Fibroblast of lung (primary cell): ENCODE measurements around the gene MAML2. TPM values are rescaled to one million over a fixed set of nuclear protein-coding genes. Genes with fewer than 3 reads are reported as not detected.
A peak's percentile ranks its signal among the peaks of the same experiment; 100 is the strongest.

Source experiments
- DNase-seq, 2 donors: peaks; one replicate each; pipeline versions ENCODE4 v3.0.0 to v3.0.0-alpha.2; 2010; ENCODE audit warnings: low read depth in 2 of 2
- H2AFZ ChIP-seq: 2 replicates; pipeline ENCODE4 v1.5.1; 2012; ENCODE audit warnings: low read length, control low read depth, inconsistent platforms
- H3K27ac ChIP-seq: 2 replicates; pipeline ENCODE4 v1.5.1; 2011; ENCODE audit warnings: low read length, control low read depth; ENCODE audit not compliant: insufficient read depth
- H3K27me3 ChIP-seq: 2 replicates; pipeline ENCODE4 v1.5.1; 2011; ENCODE audit warnings: mild to moderate bottlenecking, low read length; ENCODE audit not compliant: control insufficient read depth, insufficient read depth
- H3K36me3 ChIP-seq: 2 replicates; pipeline ENCODE4 v1.5.1; 2011; ENCODE audit warnings: low read length; ENCODE audit not compliant: control insufficient read depth, insufficient read depth
- H3K4me1 ChIP-seq: 2 replicates; pipeline ENCODE4 v1.5.1; 2011; ENCODE audit warnings: low read length; ENCODE audit not compliant: control insufficient read depth, insufficient read depth; ENCODE audit errors: extremely low read depth
- H3K4me2 ChIP-seq: 2 replicates; pipeline ENCODE4 v1.5.1; 2011; ENCODE audit warnings: low read length, control low read depth; ENCODE audit not compliant: insufficient read depth; ENCODE audit errors: extremely low read depth
- H3K4me3 ChIP-seq, 4 experiments: fragments of 200-600 bp in 1 of 4; sonication (generic) in 1 of 4; replicated peaks in 1 of 4; 2 replicates each; pipeline ENCODE4 v1.5.1; 2011 to 2016; ENCODE audit warnings: low read length in 4 of 4, low read depth in 3 of 4, mild to moderate bottlenecking in 3 of 4, control low read depth in 2 of 4, inconsistent platforms in 1 of 4, mixed read lengths in 1 of 4; ENCODE audit not compliant: insufficient read depth in 1 of 4; ENCODE audit errors: control extremely low read depth in 1 of 4
- H3K79me2 ChIP-seq: 2 replicates; pipeline ENCODE4 v1.5.1; 2012; ENCODE audit warnings: mild to moderate bottlenecking, low read length, inconsistent platforms; ENCODE audit not compliant: control insufficient read depth, insufficient read depth
- H3K9ac ChIP-seq: 2 replicates; pipeline ENCODE4 v1.5.1; 2011; ENCODE audit warnings: mild to moderate bottlenecking, low read length, control low read depth; ENCODE audit not compliant: insufficient read depth
- H3K9me3 ChIP-seq: 2 replicates; pipeline ENCODE4 v1.5.1; 2012; ENCODE audit warnings: low read depth, low read length; ENCODE audit not compliant: control insufficient read depth, insufficient read depth
- H4K20me1 ChIP-seq: 2 replicates; pipeline ENCODE4 v1.5.1; 2011; ENCODE audit warnings: low read length; ENCODE audit not compliant: control insufficient read depth, insufficient read depth; ENCODE audit errors: extremely low read depth
- EZH2 ChIP-seq: IDR thresholded peaks from 2 replicates; pipeline ENCODE4 v1.5.1; 2012; ENCODE audit warnings: low read length, control low read depth, mild to moderate bottlenecking; ENCODE audit errors: missing control alignments
- polyA plus RNA-seq, 2 donors: library from polyadenylated mRNA; depleted of rRNA in 1 of 2; stranded (reverse) in 1 of 2; unstranded in 1 of 2; fragments of >200 nt; gene quantifications; 2 replicates each; pipeline ENCODE4 v1.2.1, GENCODE V29; 2011 to 2012; ENCODE audit warnings: missing spikeins in 1 of 2
- total RNA-seq: library from RNA; depleted of rRNA; stranded (reverse); fragments of >200 nt; gene quantifications from 2 replicates; pipeline ENCODE4 v1.2.1, GENCODE V29; 2014
- TF ChIP-seq, protein P1 (sequence below), 2 donors: IDR thresholded peaks in 1 of 2; conservative IDR thresholded peaks in 1 of 2; 1 replicate in 1 of 2; 2 replicates in 1 of 2; pipeline ENCODE4 v1.5.1; 2011 to 2012; ENCODE audit warnings: low read length in 2 of 2, control low read depth in 1 of 2, inconsistent platforms in 1 of 2, low read depth in 1 of 2, mild to moderate bottlenecking in 1 of 2

The MAML2 gene
- total and polyA plus RNA-seq, 2 donors (not counting 1 experiment from before 2014, with no cell fraction given): 13.0 to 19.0 TPM

- no peak overlapping the region for H3K9ac ChIP-seq
- H3K4me1 ChIP-seq: peaks cover 42% of the 10 kb centered on the region
- H2AFZ ChIP-seq: no peak overlapping the region
- no peaks in the 10 kb centered on the region for H4K20me1 ChIP-seq
- no peaks in the 10 kb centered on the region for H3K9me3 ChIP-seq
- H3K36me3 ChIP-seq: no peaks in the 10 kb centered on the region
- H3K4me3 ChIP-seq: no peak overlapping the region
- no peaks in the 10 kb centered on the region for H3K27me3 ChIP-seq
- TF ChIP-seq EZH2: no peak
- TF ChIP-seq, protein P1, sequence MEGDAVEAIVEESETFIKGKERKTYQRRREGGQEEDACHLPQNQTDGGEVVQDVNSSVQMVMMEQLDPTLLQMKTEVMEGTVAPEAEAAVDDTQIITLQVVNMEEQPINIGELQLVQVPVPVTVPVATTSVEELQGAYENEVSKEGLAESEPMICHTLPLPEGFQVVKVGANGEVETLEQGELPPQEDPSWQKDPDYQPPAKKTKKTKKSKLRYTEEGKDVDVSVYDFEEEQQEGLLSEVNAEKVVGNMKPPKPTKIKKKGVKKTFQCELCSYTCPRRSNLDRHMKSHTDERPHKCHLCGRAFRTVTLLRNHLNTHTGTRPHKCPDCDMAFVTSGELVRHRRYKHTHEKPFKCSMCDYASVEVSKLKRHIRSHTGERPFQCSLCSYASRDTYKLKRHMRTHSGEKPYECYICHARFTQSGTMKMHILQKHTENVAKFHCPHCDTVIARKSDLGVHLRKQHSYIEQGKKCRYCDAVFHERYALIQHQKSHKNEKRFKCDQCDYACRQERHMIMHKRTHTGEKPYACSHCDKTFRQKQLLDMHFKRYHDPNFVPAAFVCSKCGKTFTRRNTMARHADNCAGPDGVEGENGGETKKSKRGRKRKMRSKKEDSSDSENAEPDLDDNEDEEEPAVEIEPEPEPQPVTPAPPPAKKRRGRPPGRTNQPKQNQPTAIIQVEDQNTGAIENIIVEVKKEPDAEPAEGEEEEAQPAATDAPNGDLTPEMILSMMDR (conservative IDR thresholded peaks at IDR 0.05 in 1 of 2, IDR thresholded peaks at IDR 0.05 in 1 of 2; ENCODE audit: low read depth in 1 of 2, low read length in 2 of 2): no peak
- no peak overlapping the region for H3K27ac ChIP-seq
- no peak for DNase-seq
- no peak overlapping the region for H3K4me2 ChIP-seq
- H3K79me2 ChIP-seq: peaks cover 63% of the 10 kb centered on the region
These were observed 29.8 kb downstream of the MAML2 start for GRCh38 chr11:96313163-96313562.

GRCh38 chr11:96311120-96311568, 31.9 kb downstream of the MAML2 start:
- H3K9ac ChIP-seq: no peak overlapping the region
- peaks cover 38% of the 10 kb centered on the region for H3K4me1 ChIP-seq
- H3K27me3 ChIP-seq: no peaks in the 10 kb centered on the region
- no peak overlapping the region for H2AFZ ChIP-seq
- DNase-seq: peak; percentile 75 to 85
- no peaks in the 10 kb centered on the region for H3K9me3 ChIP-seq
- peaks cover 51% of the 10 kb centered on the region for H3K79me2 ChIP-seq
- no peaks in the 10 kb centered on the region for H4K20me1 ChIP-seq
- TF ChIP-seq, protein P1 (conservative IDR thresholded peaks at IDR 0.05 in 1 of 2, IDR thresholded peaks at IDR 0.05 in 1 of 2; ENCODE audit: low read depth in 1 of 2, low read length in 2 of 2): no peak
- TF ChIP-seq EZH2: no peak
- no peaks in the 10 kb centered on the region for H3K36me3 ChIP-seq
- peak overlapping the region in 1 of 4 experiments; percentile 6 for H3K4me3 ChIP-seq
- H3K27ac ChIP-seq: peak overlapping the region; percentile 44
- H3K4me2 ChIP-seq: peak overlapping the region; percentile 81

GRCh38 chr11:96310236-96310635, 32.8 kb downstream of the MAML2 start:
- no peaks in the 10 kb centered on the region for H3K36me3 ChIP-seq
- no peak overlapping the region for H3K4me3 ChIP-seq
- H3K9me3 ChIP-seq: no peaks in the 10 kb centered on the region
- TF ChIP-seq, protein P1 (conservative IDR thresholded peaks at IDR 0.05 in 1 of 2, IDR thresholded peaks at IDR 0.05 in 1 of 2; ENCODE audit: low read depth in 1 of 2, low read length in 2 of 2): no peak
- no peak for TF ChIP-seq EZH2
- H3K79me2 ChIP-seq: peaks cover 51% of the 10 kb centered on the region
- H2AFZ ChIP-seq: no peak overlapping the region
- DNase-seq: no peak
- H3K4me1 ChIP-seq: peaks cover 39% of the 10 kb centered on the region
- no peak overlapping the region for H3K9ac ChIP-seq
- no peaks in the 10 kb centered on the region for H4K20me1 ChIP-seq
- no peak overlapping the region for H3K27ac ChIP-seq
- H3K27me3 ChIP-seq: no peaks in the 10 kb centered on the region
- no peak overlapping the region for H3K4me2 ChIP-seq
